HepG2 (cell line): ENCODE measurements around the gene GRIK2. TPM values are rescaled to one million over a fixed set of nuclear protein-coding genes. Genes with fewer than 3 reads are reported as not detected.

Experiments used
- ATAC-seq: fragments of 200-7000 bp; cut with Tn5 transposase; 3 replicates; pipeline ENCODE4 v1.9.1; 2020; ENCODE audit warnings: mild to moderate bottlenecking, moderate library complexity
- BruUV-seq: library from RNA; stranded (reverse); fragments of 400-500 nt; replicated peaks from 2 replicates; lab custom pipeline; 2021; lab: Mats Ljungman, UMichigan
- CTCF ChIA-PET: fragments of 300-600 bp; formaldehyde crosslinking; extraction: SDS; loops from one replicate; lab custom pipeline; 2021; ENCODE audit warnings: low total read pairs, inconsistent platforms, low intra/inter-chr PET ratio; lab: Yijun Ruan, JAX
- POLR2A ChIA-PET: fragments of 350-600 bp; sonication (Branson Sonifier 250); formaldehyde crosslinking; loops from one replicate; lab custom pipeline; 2020; ENCODE audit warnings: antibody characterized with exemption, inconsistent platforms; lab: Yijun Ruan, JAX
- DNase-seq: peaks from one replicate; pipeline ENCODE4 v3.0.0-alpha.2; 2015; ENCODE audit warnings: low spot score
- FAIRE-seq: peaks from 3 replicates; lab custom pipeline; 2011; peaks lifted over from hg19 to GRCh38; lab: Jason Lieb, UNC
- H2AFZ ChIP-seq: one replicate; pipeline ENCODE4 v1.6.1; 2011; ENCODE audit warnings: low read length, inconsistent platforms
- H3K27ac ChIP-seq: fragments of 300-600 bp; 3 replicates; pipeline ENCODE4 v1.8.0; 2011; ENCODE audit warnings: mixed run types, mild to moderate bottlenecking, mixed read lengths, low read length, inconsistent platforms; ENCODE audit not compliant: insufficient read depth; ENCODE audit errors: extremely low read length
- H3K27me3 ChIP-seq, 2 experiments: fragments of 200-600 bp in 1 of 2; 2 replicates in 1 of 2; 3 replicates in 1 of 2; pipeline versions ENCODE4 v1.6.0 to v1.8.0; 2011; ENCODE audit warnings: low read length in 2 of 2, mild to moderate bottlenecking in 2 of 2, moderate library complexity in 2 of 2, inconsistent platforms in 1 of 2; ENCODE audit not compliant: insufficient read depth in 2 of 2, control insufficient read depth in 1 of 2
- H3K36me3 ChIP-seq, 2 experiments: fragments of 200-600 bp in 1 of 2; replicated peaks in 1 of 2; 2 replicates in 1 of 2; 3 replicates in 1 of 2; pipeline versions ENCODE4 v1.5.1 to v1.8.0; 2011; ENCODE audit warnings: low read length in 2 of 2, inconsistent platforms in 1 of 2; ENCODE audit not compliant: insufficient read depth in 2 of 2, control insufficient read depth in 1 of 2
- H3K4me1 ChIP-seq: 2 replicates; pipeline ENCODE4 v1.5.1; 2012; ENCODE audit warnings: low read length, inconsistent platforms; ENCODE audit not compliant: insufficient read depth
- H3K4me2 ChIP-seq: 2 replicates; pipeline ENCODE4 v1.6.0; 2011; ENCODE audit warnings: low read depth, low read length, inconsistent platforms
- H3K4me3 ChIP-seq, 3 experiments: fragments of 200-600 bp in 1 of 3; sonication (generic), shearing (Covaris generic) in 1 of 3; replicated peaks in 1 of 3; 2 replicates each; pipeline ENCODE4 v1.5.1; 2011 to 2016; ENCODE audit warnings: low read length in 3 of 3, inconsistent platforms in 2 of 3, low read depth in 2 of 3, mild to moderate bottlenecking in 2 of 3, control low read depth in 1 of 3, mixed read lengths in 1 of 3; ENCODE audit not compliant: insufficient read depth in 1 of 3
- H3K79me2 ChIP-seq: one replicate; pipeline ENCODE4 v1.6.1; 2011; ENCODE audit warnings: low read length, inconsistent platforms; ENCODE audit not compliant: insufficient read depth
- H3K9ac ChIP-seq: 2 replicates; pipeline ENCODE4 v1.6.0; 2011; ENCODE audit warnings: mild to moderate bottlenecking, low read depth, low read length, inconsistent platforms; ENCODE audit not compliant: insufficient read depth
- H3K9me3 ChIP-seq: 2 replicates; pipeline ENCODE4 v1.5.1; 2012; ENCODE audit warnings: mild to moderate bottlenecking, low read length
- H4K20me1 ChIP-seq: 2 replicates; pipeline ENCODE4 v1.6.0; 2011; ENCODE audit warnings: inconsistent platforms, mild to moderate bottlenecking, low read length, moderate library complexity; ENCODE audit not compliant: insufficient read depth
- ARNTL ChIP-seq: sonication (generic); formaldehyde crosslinking; IDR thresholded peaks from 2 replicates; pipeline ENCODE4 v1.4.0; 2020; ENCODE audit warnings: mild to moderate bottlenecking, missing genetic modification reagents
- GTF3A ChIP-seq: sonication (generic); formaldehyde crosslinking; conservative IDR thresholded peaks from 2 replicates; pipeline ENCODE4 v1.4.0; 2020; ENCODE audit warnings: mild to moderate bottlenecking, missing genetic modification reagents
- HMG20B ChIP-seq: conservative IDR thresholded peaks from 2 replicates; pipeline ENCODE4 v1.6.1; 2016; ENCODE audit warnings: missing genetic modification reagents, missing compliant biosample characterization
- KLF11 ChIP-seq: IDR thresholded peaks from 2 replicates; pipeline ENCODE4 v1.6.1; 2016; ENCODE audit warnings: missing compliant biosample characterization
- KLF16 ChIP-seq, 2 experiments: sonication (generic) in 1 of 2; formaldehyde crosslinking in 1 of 2; IDR thresholded peaks; 2 replicates each; pipeline versions ENCODE4 v1.6.1 to v1.8.0; 2016 to 2023; ENCODE audit warnings: missing genetic modification reagents in 2 of 2, missing compliant biosample characterization in 1 of 2
- SAP130 ChIP-seq: IDR thresholded peaks from 2 replicates; pipeline ENCODE4 v1.6.1; 2016; ENCODE audit warnings: low read depth
- SPEN ChIP-seq: sonication (generic); formaldehyde crosslinking; IDR thresholded peaks from 2 replicates; pipeline ENCODE4 v1.5.1; 2020; ENCODE audit warnings: low read depth, mild to moderate bottlenecking, missing genetic modification reagents
- SYNCRIP ChIP-seq: fragments of 200-400 bp; formaldehyde crosslinking; IDR thresholded peaks from 2 replicates; pipeline ENCODE4 v1.6.1; 2018; ENCODE audit warnings: mild to moderate bottlenecking, low read depth, low read length; ENCODE audit not compliant: insufficient read depth
- YEATS4 ChIP-seq: sonication (generic); formaldehyde crosslinking; IDR thresholded peaks from 2 replicates; pipeline ENCODE4 v1.4.0; 2020; ENCODE audit warnings: missing genetic modification reagents, borderline replicate concordance
- ZNF276 ChIP-seq: sonication (generic); formaldehyde crosslinking; IDR thresholded peaks from 2 replicates; pipeline ENCODE4 v1.4.0; 2020; ENCODE audit warnings: mild to moderate bottlenecking, low read depth, missing genetic modification reagents
- ZNF335 ChIP-seq: sonication (generic); formaldehyde crosslinking; IDR thresholded peaks from 2 replicates; pipeline ENCODE4 v1.4.0; 2020; ENCODE audit warnings: missing genetic modification reagents
- ZNF562 ChIP-seq: sonication (generic); formaldehyde crosslinking; IDR thresholded peaks from 2 replicates; pipeline ENCODE4 v1.8.0; 2022; ENCODE audit warnings: missing genetic modification reagents, borderline replicate concordance
- ZNF597 ChIP-seq: sonication (generic); formaldehyde crosslinking; IDR thresholded peaks from 2 replicates; pipeline ENCODE4 v1.5.0; 2020; ENCODE audit warnings: missing genetic modification reagents
- ZNF605 ChIP-seq: sonication (generic); formaldehyde crosslinking; IDR thresholded peaks from 2 replicates; pipeline ENCODE4 v1.8.0; 2022; ENCODE audit warnings: mild to moderate bottlenecking, missing genetic modification reagents
- ZNF672 ChIP-seq: sonication (generic); formaldehyde crosslinking; IDR thresholded peaks from 2 replicates; pipeline ENCODE4 v1.8.1; 2022; ENCODE audit warnings: missing genetic modification reagents
- WGBS: methylation state at CpG from one replicate; pipeline ENCODE4 v1.1.6; 2017; ENCODE audit warnings: low lambda C conversion rate; 5-methylcytosine and 5-hydroxymethylcytosine counted together
- in situ Hi-C: cut with HindIII; loops from 2 replicates; pipeline ENCODE4 v1.10.0; 2017; ENCODE audit warnings: low pct_unique_long_range_greater_than_20kb; ENCODE audit not compliant: extremely low pct_ligation_motif_present
- intact Hi-C: fragments of 100-400 bp; cut with micrococcal nuclease; formaldehyde crosslinking; loops from one replicate; pipeline ENCODE4 v1.10.0; 2022; ENCODE audit not compliant: unreplicated experiment
- polyA plus RNA-seq, 8 experiments: library from polyadenylated mRNA; depleted of rRNA in 3 of 8; stranded (reverse) in 7 of 8; unstranded in 1 of 8; fragments of >200 nt; fragmentation: Illumina TruSeq in 4 of 8; extraction: Trizol in 4 of 8; gene quantifications; 2 replicates each; pipeline versions ENCODE4 v1.2.1 to v1.2.3, GENCODE V29; 2011 to 2016; ENCODE audit warnings: low read depth in 4 of 8, missing spikeins in 1 of 8, mixed read lengths in 1 of 8; ENCODE audit not compliant: insufficient read depth in 1 of 8
- total RNA-seq, 5 experiments: library from RNA; depleted of rRNA; stranded (reverse); fragments of >200 nt; fragmentation: Illumina TruSeq; extraction: Trizol; gene quantifications; 2 replicates each; pipeline ENCODE4 v1.2.3, GENCODE V29; 2016; ENCODE audit warnings: low read depth in 1 of 5
- TF ChIP-seq, protein P1 (sequence below): sonication (generic); formaldehyde crosslinking; IDR thresholded peaks from 2 replicates; pipeline ENCODE4 v1.5.0; 2020; ENCODE audit warnings: mild to moderate bottlenecking, missing genetic modification reagents, borderline replicate concordance

GRIK2 gene
- total and polyA plus RNA-seq, 2 of the 13 experiments (the other 11 are each of a cell fraction or from before 2014, with no cell fraction given), result not detected

GRCh38 chr6:101545191-101545590 is 151.7 kb downstream of the GRIK2 start:
- no peaks in the 10 kb centered on the region for H3K27me3 ChIP-seq
- H3K79me2 ChIP-seq, result no peaks in the 10 kb centered on the region
- in situ Hi-C loops (no loop called here), intact Hi-C loops (no loop called here)
- no peak overlapping the region for H3K4me2 ChIP-seq
- H3K4me3 ChIP-seq, result no peak overlapping the region
- ChIA-PET CTCF (no interaction called here), POLR2A (no interaction called here)
- 8% methylated on average over 3 of the region's 3 CpGs for WGBS
- H2AFZ ChIP-seq, result no peak overlapping the region
- TF ChIP-seq YEATS4 (CRISPR knock-in tag), result no peak
- no peak for TF ChIP-seq ARNTL (CRISPR knock-in tag)
- no peak for TF ChIP-seq SAP130
- no peak for TF ChIP-seq ZNF562
- no peak for TF ChIP-seq GTF3A (CRISPR knock-in tag)
- no peaks in the 10 kb centered on the region for H3K4me1 ChIP-seq
- H3K27ac ChIP-seq, result no peak overlapping the region
- no peaks in the 10 kb centered on the region for H4K20me1 ChIP-seq
- no peak overlapping the region for H3K9ac ChIP-seq
- H3K36me3 ChIP-seq, result no peaks in the 10 kb centered on the region
- DNase-seq, result no peak
- ATAC-seq, result no peak
- H3K9me3 ChIP-seq, result no peaks in the 10 kb centered on the region
- no peak for FAIRE-seq
- no TSS peak for BruUV-seq

DNA sequence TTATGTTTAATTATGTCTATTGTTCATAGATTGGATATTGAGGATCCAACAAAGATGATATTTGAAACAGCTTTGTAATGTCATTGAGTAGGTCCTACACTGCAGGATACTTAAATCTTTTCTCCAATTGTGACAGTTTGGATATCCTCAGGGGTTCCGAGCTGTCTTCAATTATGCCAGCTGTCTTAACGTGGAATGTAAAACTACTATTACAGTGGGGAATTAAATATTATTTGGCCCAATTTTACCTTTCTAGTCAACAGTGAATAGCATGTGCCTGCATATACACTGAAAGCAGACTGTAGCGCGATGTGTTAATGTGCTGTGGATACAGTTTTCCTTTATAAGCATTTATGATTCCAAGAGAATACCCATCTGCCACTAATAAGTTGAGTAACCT is 156.9 kb downstream of the GRIK2 start:
- CTCF ChIA-PET, result no interaction called here
- TF ChIP-seq HMG20B (CRISPR knock-in tag), result no peak
- no peak for TF ChIP-seq SPEN (CRISPR knock-in tag)
- no peak for TF ChIP-seq KLF16 (CRISPR knock-in tag; IDR thresholded peaks at IDR 0.05)
- no peak for TF ChIP-seq SYNCRIP
- TF ChIP-seq ZNF605 (CRISPR knock-in tag), result no peak
- TF ChIP-seq KLF11 (CRISPR knock-in tag), result no peak
- TF ChIP-seq, protein P1, sequence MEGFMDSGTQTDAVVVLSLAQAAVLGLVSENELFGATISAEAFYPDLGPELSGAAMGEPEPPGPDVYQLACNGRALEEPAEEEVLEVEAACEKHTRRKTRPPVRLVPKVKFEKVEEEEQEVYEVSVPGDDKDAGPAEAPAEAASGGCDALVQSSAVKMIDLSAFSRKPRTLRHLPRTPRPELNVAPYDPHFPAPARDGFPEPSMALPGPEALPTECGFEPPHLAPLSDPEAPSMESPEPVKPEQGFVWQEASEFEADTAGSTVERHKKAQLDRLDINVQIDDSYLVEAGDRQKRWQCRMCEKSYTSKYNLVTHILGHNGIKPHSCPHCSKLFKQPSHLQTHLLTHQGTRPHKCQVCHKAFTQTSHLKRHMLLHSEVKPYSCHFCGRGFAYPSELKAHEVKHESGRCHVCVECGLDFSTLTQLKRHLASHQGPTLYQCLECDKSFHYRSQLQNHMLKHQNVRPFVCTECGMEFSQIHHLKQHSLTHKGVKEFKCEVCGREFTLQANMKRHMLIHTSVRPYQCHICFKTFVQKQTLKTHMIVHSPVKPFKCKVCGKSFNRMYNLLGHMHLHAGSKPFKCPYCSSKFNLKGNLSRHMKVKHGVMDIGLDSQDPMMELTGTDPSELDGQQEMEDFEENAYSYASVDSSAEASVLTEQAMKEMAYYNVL (CRISPR knock-in tag), result no peak
- no peak for TF ChIP-seq ZNF597 (CRISPR knock-in tag)
- TF ChIP-seq ZNF335 (CRISPR knock-in tag), result no peak
- TF ChIP-seq ZNF672 (CRISPR knock-in tag), result no peak
- no peak for TF ChIP-seq ZNF276 (CRISPR knock-in tag)

More for the DNA sequence above, 156.9 kb downstream of the GRIK2 start:
- in situ Hi-C loops, result no loop called here
- no TSS peak for BruUV-seq
- no peaks in the 10 kb centered on the region for H3K4me1 ChIP-seq
- H3K9ac ChIP-seq, result no peak overlapping the region
- no peak overlapping the region for H3K4me3 ChIP-seq
- ATAC-seq (no peak), DNase-seq (no peak), FAIRE-seq (no peak)
- no peaks in the 10 kb centered on the region for H3K79me2 ChIP-seq
- H3K27me3 ChIP-seq, result no peaks in the 10 kb centered on the region
- POLR2A ChIA-PET, result no interaction called here
- intact Hi-C loops, result no loop called here
- no peak overlapping the region for H2AFZ ChIP-seq
- WGBS, result 26% methylated on average over 4 of the region's 4 CpGs
- no peaks in the 10 kb centered on the region for H4K20me1 ChIP-seq
- no peaks in the 10 kb centered on the region for H3K9me3 ChIP-seq
- H3K27ac ChIP-seq, result no peak overlapping the region
- H3K4me2 ChIP-seq, result no peak overlapping the region
- H3K36me3 ChIP-seq, result no peaks in the 10 kb centered on the region
